Natural killer cell (primary cell): ENCODE measurements around the gene RPS28. TPM values are rescaled to one million over a fixed set of nuclear protein-coding genes. Genes with fewer than 3 reads are reported as not detected.

Experiments used
- ATAC-seq, 3 donors: fragments of 150-1000 bp in 2 of 3; fragments of 200-7000 bp in 1 of 3; cut with Tn5 transposase; 1 replicate in 1 of 3; 2 replicates in 2 of 3; pipeline ENCODE4 v1.10.0; 2021; ENCODE audit warnings: mild to moderate bottlenecking in 2 of 3, moderate library complexity in 2 of 3
- DNase-seq, 2 donors: peaks; one replicate each; pipeline versions ENCODE4 v3.0.0 to v3.0.0-alpha.2; 2013 to 2021; ENCODE audit warnings: mixed read lengths in 1 of 2
- H3K27ac ChIP-seq: one replicate; pipeline ENCODE4 v1.5.1; 2013; ENCODE audit warnings: mild to moderate bottlenecking, low read length
- H3K27me3 ChIP-seq: one replicate; pipeline ENCODE4 v1.6.1; 2013; ENCODE audit warnings: low read length; ENCODE audit not compliant: control insufficient read depth, insufficient read depth
- H3K36me3 ChIP-seq: one replicate; pipeline ENCODE4 v1.6.1; 2013; ENCODE audit warnings: low read length; ENCODE audit not compliant: control insufficient read depth, insufficient read depth
- H3K4me1 ChIP-seq: one replicate; pipeline ENCODE4 v1.6.1; 2013; ENCODE audit warnings: low read length; ENCODE audit not compliant: control insufficient read depth, insufficient read depth
- H3K4me3 ChIP-seq: one replicate; pipeline ENCODE4 v1.5.1; 2013; ENCODE audit warnings: low read length
- H3K9me3 ChIP-seq: one replicate; pipeline ENCODE4 v1.6.1; 2013; ENCODE audit warnings: low read length; ENCODE audit not compliant: control insufficient read depth, insufficient read depth
- H3K27ac Mint-ChIP-seq, 2 donors: one replicate each; pipeline ENCODE4 v1.8.0; 2022; ENCODE audit warnings: mild to moderate bottlenecking in 2 of 2, mixed read lengths in 2 of 2, moderate library complexity in 1 of 2
- H3K27me3 Mint-ChIP-seq, 2 donors: one replicate each; pipeline ENCODE4 v1.8.0; 2022; ENCODE audit warnings: low read depth in 2 of 2, mixed read lengths in 2 of 2
- H3K36me3 Mint-ChIP-seq: one replicate; pipeline ENCODE4 v1.8.0; 2022; ENCODE audit warnings: mixed read lengths
- H3K4me1 Mint-ChIP-seq, 2 donors: one replicate each; pipeline ENCODE4 v1.8.0; 2022; ENCODE audit warnings: mixed read lengths in 2 of 2
- H3K4me3 Mint-ChIP-seq: one replicate; pipeline ENCODE4 v1.8.0; 2022; ENCODE audit warnings: mild to moderate bottlenecking, moderate library complexity, mixed read lengths
- H3K9me3 Mint-ChIP-seq, 2 donors: one replicate each; pipeline ENCODE4 v1.8.0; 2022; ENCODE audit warnings: mixed read lengths in 2 of 2
- WGBS: methylation state at CpG from one replicate; pipeline ENCODE4 v1.1.7; 2013; ENCODE audit warnings: missing lambda C conversion rate; ENCODE audit not compliant: insufficient coverage; 5-methylcytosine and 5-hydroxymethylcytosine counted together
- intact Hi-C: fragments of 100-400 bp; cut with micrococcal nuclease; formaldehyde crosslinking; loops from one replicate; pipeline ENCODE4 v1.14.2; 2022
- total RNA-seq, 4 donors: library from RNA; stranded (reverse); fragments of 120-200 nt in 1 of 4; gene quantifications; one replicate each; pipeline versions ENCODE4 v1.2.3 to v1.2.4, GENCODE V29; 2013 to 2022
- TF ChIP-seq, protein P1 (sequence below): fragments of 200-600 bp; IDR thresholded peaks from one replicate; pipeline ENCODE4 v1.8.0; 2022; ENCODE audit warnings: antibody characterized with exemption

Gene RPS28
- total RNA-seq, 3 donors from 2014 or later (not counting 1 experiment from before 2014, with no cell fraction given) = 1,133 to 1,486 (median 1,403) TPM

DNA sequence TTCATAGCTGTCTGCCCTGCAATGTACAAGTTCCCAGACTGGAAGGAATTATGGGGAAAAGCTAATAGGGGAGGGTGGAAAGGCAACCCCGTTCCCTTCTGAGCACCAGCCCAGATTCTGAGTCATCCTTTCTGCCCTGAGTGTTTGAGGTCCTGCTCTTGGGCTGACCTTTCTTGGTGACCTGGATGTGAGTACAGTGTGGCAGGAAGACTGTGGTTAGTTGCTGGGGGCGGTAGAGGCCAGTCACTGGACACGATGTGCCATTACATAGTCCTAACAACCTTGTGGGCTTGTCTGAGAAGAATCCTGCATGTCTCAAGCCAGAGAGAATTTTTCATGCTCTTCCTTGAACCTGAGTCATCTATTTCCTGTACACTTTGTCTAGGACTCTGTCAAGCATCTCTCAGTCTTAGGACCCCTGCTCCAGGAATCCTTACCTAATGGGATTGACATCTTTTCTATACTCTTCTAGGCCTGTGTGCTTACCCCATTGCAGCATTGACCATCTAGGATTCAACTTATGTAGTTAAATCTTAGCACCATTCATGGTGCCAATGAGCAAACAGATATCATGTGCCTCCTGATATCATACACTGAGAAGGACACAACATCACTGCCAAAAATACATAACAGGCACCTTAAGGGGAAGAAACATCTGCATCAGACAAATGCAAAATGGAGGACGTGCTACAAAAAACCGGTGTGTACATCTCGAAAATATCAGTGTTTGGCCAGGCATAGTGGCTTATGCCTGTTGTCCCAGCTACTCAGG lies 34.5 kb downstream of the RPS28 start:
- no peaks in the 10 kb centered on the region for H3K9me3 Mint-ChIP-seq
- Histone ChIP-seq H3K4me1 (peaks cover 9% of the 10 kb centered on the region), H3K4me3 (no peak overlapping the region), H3K27ac (no peak overlapping the region), H3K9me3 (no peaks in the 10 kb centered on the region), H3K27me3 (peaks cover 6% of the 10 kb centered on the region), H3K36me3 (no peaks in the 10 kb centered on the region)
- TF ChIP-seq, protein P1, sequence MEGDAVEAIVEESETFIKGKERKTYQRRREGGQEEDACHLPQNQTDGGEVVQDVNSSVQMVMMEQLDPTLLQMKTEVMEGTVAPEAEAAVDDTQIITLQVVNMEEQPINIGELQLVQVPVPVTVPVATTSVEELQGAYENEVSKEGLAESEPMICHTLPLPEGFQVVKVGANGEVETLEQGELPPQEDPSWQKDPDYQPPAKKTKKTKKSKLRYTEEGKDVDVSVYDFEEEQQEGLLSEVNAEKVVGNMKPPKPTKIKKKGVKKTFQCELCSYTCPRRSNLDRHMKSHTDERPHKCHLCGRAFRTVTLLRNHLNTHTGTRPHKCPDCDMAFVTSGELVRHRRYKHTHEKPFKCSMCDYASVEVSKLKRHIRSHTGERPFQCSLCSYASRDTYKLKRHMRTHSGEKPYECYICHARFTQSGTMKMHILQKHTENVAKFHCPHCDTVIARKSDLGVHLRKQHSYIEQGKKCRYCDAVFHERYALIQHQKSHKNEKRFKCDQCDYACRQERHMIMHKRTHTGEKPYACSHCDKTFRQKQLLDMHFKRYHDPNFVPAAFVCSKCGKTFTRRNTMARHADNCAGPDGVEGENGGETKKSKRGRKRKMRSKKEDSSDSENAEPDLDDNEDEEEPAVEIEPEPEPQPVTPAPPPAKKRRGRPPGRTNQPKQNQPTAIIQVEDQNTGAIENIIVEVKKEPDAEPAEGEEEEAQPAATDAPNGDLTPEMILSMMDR = no peak
- intact Hi-C loops = no loop called here
- H3K4me1 Mint-ChIP-seq = peaks cover 4 to 5% of the 10 kb centered on the region in 2 donors
- WGBS = 62% methylated on average over 6 of the region's 6 CpGs
- peaks cover 10 to 16% of the 10 kb centered on the region in 2 donors for H3K27me3 Mint-ChIP-seq
- no peak overlapping the region for H3K4me3 Mint-ChIP-seq
- no peak overlapping the region for H3K27ac Mint-ChIP-seq
- H3K36me3 Mint-ChIP-seq = no peaks in the 10 kb centered on the region
- ATAC-seq (peak; percentile 33 to 50 (median 38)), DNase-seq (no peak)

DNA sequence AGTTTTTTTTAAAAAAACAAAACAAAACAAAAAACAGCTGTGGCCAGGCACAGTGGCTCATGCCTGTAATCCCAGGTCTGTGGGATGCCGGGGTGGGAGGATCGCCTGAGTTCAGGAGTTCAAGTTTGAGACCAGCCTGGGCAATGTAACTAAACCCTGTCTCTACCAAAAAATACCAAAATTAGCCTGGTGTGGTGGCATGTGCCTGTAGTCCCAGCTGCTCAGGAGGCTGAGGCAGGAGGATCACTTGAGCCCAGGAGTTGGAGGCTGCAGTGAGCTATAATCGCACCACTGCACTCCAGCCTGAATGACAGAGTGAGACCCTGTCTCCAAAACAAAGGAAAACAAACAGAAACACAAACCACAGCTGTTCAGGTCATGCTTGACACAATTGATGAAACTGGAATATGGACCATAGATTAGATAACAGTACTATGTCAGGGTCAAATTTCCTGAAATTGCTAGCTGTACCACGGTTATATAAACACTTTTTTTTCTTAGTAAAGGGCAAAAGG lies 35.8 kb downstream of the RPS28 start:
- Histone ChIP-seq H3K4me1 (peaks cover 9% of the 10 kb centered on the region), H3K9me3 (no peaks in the 10 kb centered on the region), H3K4me3 (no peak overlapping the region), H3K27me3 (peaks cover 5% of the 10 kb centered on the region), H3K36me3 (no peaks in the 10 kb centered on the region), H3K27ac (no peak overlapping the region)
- WGBS = 77% methylated on average over 4 of the region's 4 CpGs
- TF ChIP-seq, protein P1 = no peak
- ATAC-seq (no peak), DNase-seq (no peak)
- H3K9me3 Mint-ChIP-seq = no peaks in the 10 kb centered on the region
- H3K4me3 Mint-ChIP-seq = no peak overlapping the region
- H3K27me3 Mint-ChIP-seq = peaks cover 0 to 10% of the 10 kb centered on the region in 2 donors
- intact Hi-C loops = no loop called here
- no peak overlapping the region for H3K27ac Mint-ChIP-seq
- H3K4me1 Mint-ChIP-seq = peaks cover 4 to 5% of the 10 kb centered on the region in 2 donors
- H3K36me3 Mint-ChIP-seq = no peaks in the 10 kb centered on the region

- ATAC-seq (no peak), DNase-seq (no peak)
- peaks cover 17% of the 10 kb centered on the region for H3K4me1 ChIP-seq
- H3K36me3 ChIP-seq = no peaks in the 10 kb centered on the region
- no peak overlapping the region for H3K27ac ChIP-seq
- Mint-ChIP-seq H3K4me1 (peaks cover 7 to 10% of the 10 kb centered on the region in 2 donors), H3K4me3 (no peak overlapping the region), H3K27me3 (peaks cover 0 to 8% of the 10 kb centered on the region in 2 donors), H3K27ac (no peak overlapping the region), H3K9me3 (no peaks in the 10 kb centered on the region), H3K36me3 (no peaks in the 10 kb centered on the region)
- H3K27me3 ChIP-seq = no peaks in the 10 kb centered on the region
- WGBS = 89% methylated on average over 6 of the region's 6 CpGs
- no peaks in the 10 kb centered on the region for H3K9me3 ChIP-seq
- TF ChIP-seq, protein P1 = no peak
- no peak overlapping the region for H3K4me3 ChIP-seq
- intact Hi-C loops = no loop called here
Measured at GRCh38 chr19:8358948-8359347, 37.7 kb downstream of the RPS28 start.
